DOHH2 (cell line): ENCODE results near the gene ACADS.

Source experiments
- CTCF ChIP-seq: fragments of 200-600 bp; sonication (generic); IDR thresholded peaks from one replicate; pipeline ENCODE4 v1.5.1; 2014; ENCODE audit warnings: antibody characterized with exemption, mild to moderate bottlenecking, low read depth, low read length; ENCODE audit not compliant: poor library complexity, severe bottlenecking
- EZH2phosphoT487 ChIP-seq: fragments of 200-600 bp; sonication (generic); IDR thresholded peaks from 2 replicates; pipeline ENCODE4 v1.6.1; 2017; ENCODE audit warnings: borderline replicate concordance, mild to moderate bottlenecking, antibody characterized with exemption, low read length, moderate library complexity, mixed read lengths

DNA sequence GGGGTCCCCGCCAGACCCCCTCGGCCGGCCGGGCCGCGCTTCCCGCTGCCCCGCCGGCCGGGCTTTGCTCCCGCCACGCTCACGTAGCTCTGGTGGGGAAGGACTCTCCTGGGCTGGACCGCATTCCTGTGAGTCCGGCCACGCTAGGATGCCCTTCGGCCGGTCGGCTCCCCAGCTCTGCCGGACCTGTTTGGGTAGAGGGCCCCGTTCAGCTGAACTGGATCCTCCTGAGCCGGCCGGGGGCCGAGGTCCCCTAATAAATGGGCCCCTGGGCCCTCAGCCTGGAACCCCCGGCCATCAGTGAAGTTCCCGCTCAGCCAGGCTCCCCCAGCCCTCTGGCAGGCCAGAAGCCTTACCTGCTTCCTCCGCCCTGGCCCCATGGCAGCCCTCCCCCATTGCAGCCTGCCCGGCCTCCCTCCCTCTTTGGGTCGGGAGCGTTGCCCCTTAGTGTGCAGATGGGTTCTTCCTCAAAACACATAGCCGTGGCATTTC, 14.8 kb upstream of the ACADS start:
- no peak for TF ChIP-seq CTCF
- no peak for TF ChIP-seq EZH2phosphoT487
